IPS-NIHi11 (cell line): ENCODE measurements around the gene EIF3A.
"Not testable (repeated sequence)": the region's sequence is repeated elsewhere in the genome, so short reads cannot be mapped to it uniquely, and the experiment has no call there.

Source experiments
- DNase-seq: peaks from one replicate; pipeline ENCODE4 v3.0.0; 2012; ENCODE audit warnings: mixed read lengths, low spot score

The EIF3A gene

GRCh38 chr10:119100434-119101238, 20.0 kb upstream of the EIF3A start:
- DNase-seq = no peak

GRCh38 chr10:119098576-119098975, 18.0 kb upstream of the EIF3A start:
- no peak for DNase-seq

- DNase-seq = not testable (repeated sequence)
Measured at GRCh38 chr10:119096641-119097415, 16.2 kb upstream of the EIF3A start.

- DNase-seq = no peak
Measured at GRCh38 chr10:119095640-119096039, 15.0 kb upstream of the EIF3A start.

GRCh38 chr10:119090968-119091367, 10.4 kb upstream of the EIF3A start:
- no peak for DNase-seq

GRCh38 chr10:119090026-119090795, 9.6 kb upstream of the EIF3A start:
- DNase-seq = no peak

- DNase-seq = no peak
Measured at GRCh38 chr10:119087271-119087882, 6.8 kb upstream of the EIF3A start.

GRCh38 chr10:119084896-119085295, 4.3 kb upstream of the EIF3A start:
- DNase-seq = no peak

GRCh38 chr10:119079599-119080520, 757 bp downstream of the EIF3A start:
- DNase-seq = peak; percentile 88

GRCh38 chr10:119078422-119079179, 2.0 kb downstream of the EIF3A start:
- no peak for DNase-seq

- DNase-seq = no peak
Measured at GRCh38 chr10:119073584-119073983, 7.0 kb downstream of the EIF3A start.

- no peak for DNase-seq
Measured at GRCh38 chr10:119070395-119071165, 10.0 kb downstream of the EIF3A start.

GRCh38 chr10:119061926-119062325, 18.7 kb downstream of the EIF3A start:
- no peak for DNase-seq

- no peak for DNase-seq
Measured at GRCh38 chr10:119061352-119061751, 19.3 kb downstream of the EIF3A start.

- DNase-seq = no peak
Measured at GRCh38 chr10:119060107-119060506, 20.5 kb downstream of the EIF3A start.

- no peak for DNase-seq
Measured at GRCh38 chr10:119059557-119059956, 21.1 kb downstream of the EIF3A start.

GRCh38 chr10:119058010-119058409, 22.6 kb downstream of the EIF3A start:
- no peak for DNase-seq

- DNase-seq = no peak
Measured at GRCh38 chr10:119055472-119055871, 25.1 kb downstream of the EIF3A start.

- no peak for DNase-seq
Measured at GRCh38 chr10:119051775-119052174, 28.8 kb downstream of the EIF3A start.
